Nephron (organoid): ENCODE data around the gene TNFSF4.

ENCODE experiments used
- H3K27ac Mint-ChIP-seq, 3 experiments: 2 replicates each; pipeline ENCODE4 v1.8.0; 2020; ENCODE audit warnings: mixed read lengths in 3 of 3, mild to moderate bottlenecking in 2 of 3, moderate library complexity in 1 of 3
- H3K27me3 Mint-ChIP-seq: 2 replicates; pipeline ENCODE4 v1.8.0; 2021; ENCODE audit warnings: low read depth, mild to moderate bottlenecking, moderate library complexity, mixed read lengths
- H3K36me3 Mint-ChIP-seq: 2 replicates; pipeline ENCODE4 v1.8.0; 2020; ENCODE audit warnings: low read depth, mixed read lengths
- H3K4me1 Mint-ChIP-seq: 2 replicates; pipeline ENCODE4 v1.8.0; 2020; ENCODE audit warnings: mixed read lengths
- H3K4me3 Mint-ChIP-seq, 3 experiments: 2 replicates each; pipeline ENCODE4 v1.8.0; 2020; ENCODE audit warnings: mild to moderate bottlenecking in 3 of 3, mixed read lengths in 3 of 3, moderate library complexity in 2 of 3
- H3K9me3 Mint-ChIP-seq: 2 replicates; pipeline ENCODE4 v1.8.0; 2020; ENCODE audit warnings: mixed read lengths
- CTCF ChIP-seq, 3 experiments: fragments of 200-600 bp; sonication (generic); IDR thresholded peaks; one replicate each; pipeline ENCODE4 v1.5.0; 2021; ENCODE audit warnings: antibody characterized with exemption in 3 of 3; ENCODE audit not compliant: unreplicated experiment in 3 of 3

TNFSF4 gene

GRCh38 chr1:173195596-173196088 is 11.5 kb downstream of the TNFSF4 start:
- H3K36me3 Mint-ChIP-seq = no peaks in the 10 kb centered on the region
- H3K4me1 Mint-ChIP-seq = peaks cover 5% of the 10 kb centered on the region
- H3K4me3 Mint-ChIP-seq = no peak overlapping the region
- H3K27me3 Mint-ChIP-seq = no peaks in the 10 kb centered on the region
- H3K27ac Mint-ChIP-seq = no peak overlapping the region
- no peak for TF ChIP-seq CTCF (IDR thresholded peaks at IDR 0.05; ENCODE audit: unreplicated experiment in 3 of 3)
- H3K9me3 Mint-ChIP-seq = no peaks in the 10 kb centered on the region

GRCh38 chr1:173193639-173194038 is 13.5 kb downstream of the TNFSF4 start:
- Mint-ChIP-seq H3K36me3 (no peaks in the 10 kb centered on the region), H3K9me3 (no peaks in the 10 kb centered on the region), H3K27ac (no peak overlapping the region), H3K4me1 (peaks cover 12% of the 10 kb centered on the region), H3K27me3 (no peaks in the 10 kb centered on the region), H3K4me3 (no peak overlapping the region)
- TF ChIP-seq CTCF (IDR thresholded peaks at IDR 0.05; ENCODE audit: unreplicated experiment in 3 of 3) = no peak

- no peaks in the 10 kb centered on the region for H3K9me3 Mint-ChIP-seq
- no peaks in the 10 kb centered on the region for H3K27me3 Mint-ChIP-seq
- H3K4me1 Mint-ChIP-seq = peaks cover 12% of the 10 kb centered on the region
- H3K4me3 Mint-ChIP-seq = no peak overlapping the region
- no peak for TF ChIP-seq CTCF (IDR thresholded peaks at IDR 0.05; ENCODE audit: unreplicated experiment in 3 of 3)
- no peak overlapping the region for H3K27ac Mint-ChIP-seq
- no peaks in the 10 kb centered on the region for H3K36me3 Mint-ChIP-seq
These were observed 16.0 kb downstream of the TNFSF4 start for GRCh38 chr1:173191011-173191705.

DNA sequence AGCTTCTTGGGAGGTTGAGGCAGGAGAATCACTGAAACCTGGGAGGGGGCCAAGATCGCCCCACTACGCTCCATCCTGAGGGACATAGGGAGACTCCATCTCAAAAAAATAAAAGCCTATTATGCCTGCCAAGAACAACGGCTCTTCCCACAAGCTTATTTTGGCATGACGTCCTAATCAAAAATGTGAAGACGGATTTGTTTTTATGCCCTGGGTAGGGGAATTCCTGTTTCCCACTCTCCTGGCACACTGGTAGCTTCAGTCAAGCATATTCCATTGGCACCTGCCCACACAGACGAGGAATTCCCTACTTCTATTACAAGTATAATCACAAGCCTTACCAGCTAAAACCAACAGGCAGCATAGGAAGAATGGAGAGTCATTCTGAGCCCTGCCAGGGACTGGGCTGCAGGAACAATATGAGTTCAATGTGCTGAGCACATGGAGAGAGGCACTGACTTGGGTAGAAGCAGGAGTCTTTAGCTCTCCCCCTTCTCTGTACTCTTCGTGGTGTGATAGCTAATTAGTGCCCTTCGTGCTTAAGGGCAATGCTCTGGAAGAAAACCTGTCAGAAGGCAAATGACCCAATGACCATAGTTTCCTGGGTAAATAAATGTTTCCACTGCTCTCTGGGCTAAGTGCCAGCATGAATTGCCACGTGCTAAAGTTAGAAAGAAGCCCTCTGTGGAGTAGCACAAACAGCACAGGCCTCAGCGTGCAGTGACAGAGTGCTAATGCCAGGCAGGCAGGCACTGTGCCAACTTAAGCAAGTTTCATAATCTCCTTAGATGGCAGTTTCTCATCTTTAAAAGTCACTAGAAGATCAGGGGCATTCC is 16.8 kb downstream of the TNFSF4 start:
- Mint-ChIP-seq H3K36me3 (no peaks in the 10 kb centered on the region), H3K9me3 (no peaks in the 10 kb centered on the region), H3K27ac (peak overlapping the region in 2 of 3 experiments; percentile 42 to 50), H3K4me1 (peaks cover 12% of the 10 kb centered on the region), H3K4me3 (no peak overlapping the region), H3K27me3 (no peaks in the 10 kb centered on the region)
- no peak for TF ChIP-seq CTCF (IDR thresholded peaks at IDR 0.05; ENCODE audit: unreplicated experiment in 3 of 3)

- Mint-ChIP-seq H3K4me3 (no peak overlapping the region), H3K9me3 (no peaks in the 10 kb centered on the region), H3K36me3 (no peaks in the 10 kb centered on the region), H3K4me1 (peaks cover 12% of the 10 kb centered on the region), H3K27me3 (no peaks in the 10 kb centered on the region), H3K27ac (no peak overlapping the region)
- no peak for TF ChIP-seq CTCF (IDR thresholded peaks at IDR 0.05; ENCODE audit: unreplicated experiment in 3 of 3)
These were observed 19.4 kb downstream of the TNFSF4 start for GRCh38 chr1:173187671-173188237.
